GM23338 (cell line): ENCODE results near the gene KRT37. TPM values are rescaled to one million over a fixed set of nuclear protein-coding genes. Genes with fewer than 3 reads are reported as not detected.

Experiments used
- ATAC-seq: fragments of 200-7000 bp; cut with Tn5 transposase; 3 replicates; pipeline ENCODE4 v1.9.1; 2020
- DNase-seq: peaks from one replicate; pipeline ENCODE4 v3.0.0-alpha.2; 2015; ENCODE audit warnings: low spot score
- H2AFZ ChIP-seq: fragments of 200-600 bp; sonication (generic); 2 replicates; pipeline ENCODE4 v1.8.0; 2016; ENCODE audit warnings: antibody characterized with exemption, mild to moderate bottlenecking, moderate library complexity
- H3F3A ChIP-seq: fragments of 200-600 bp; sonication (generic); replicated peaks from 2 replicates; pipeline ENCODE4 v1.8.0; 2017; ENCODE audit warnings: antibody characterized with exemption, mixed run types, low read depth
- H3K27ac ChIP-seq: fragments of 200-600 bp; sonication (generic); 2 replicates; pipeline ENCODE4 v1.6.1; 2016; ENCODE audit warnings: low read depth
- H3K27me3 ChIP-seq: fragments of 200-600 bp; sonication (generic); 2 replicates; pipeline ENCODE4 v1.8.0; 2016; ENCODE audit warnings: mild to moderate bottlenecking, mixed run types, moderate library complexity; ENCODE audit not compliant: insufficient read depth
- H3K36me3 ChIP-seq: fragments of 200-600 bp; sonication (generic); 2 replicates; pipeline ENCODE4 v1.8.0; 2016; ENCODE audit warnings: mild to moderate bottlenecking; ENCODE audit not compliant: insufficient read depth
- H3K4me1 ChIP-seq: fragments of 200-600 bp; sonication (generic); 2 replicates; pipeline ENCODE4 v1.8.0; 2016; ENCODE audit warnings: mild to moderate bottlenecking, moderate library complexity; ENCODE audit not compliant: insufficient read depth
- H3K4me2 ChIP-seq: fragments of 200-600 bp; sonication (generic); 2 replicates; pipeline ENCODE4 v1.7.1; 2017; ENCODE audit warnings: mixed run types
- H3K4me3 ChIP-seq: fragments of 200-600 bp; sonication (generic); 2 replicates; pipeline ENCODE4 v1.6.1; 2016; ENCODE audit warnings: mixed run types
- H3K79me2 ChIP-seq: fragments of 200-600 bp; sonication (generic); replicated peaks from 2 replicates; pipeline ENCODE4 v1.8.0; 2017; ENCODE audit warnings: mild to moderate bottlenecking; ENCODE audit not compliant: insufficient read depth
- H3K9me2 ChIP-seq: fragments of 200-600 bp; sonication (generic); 2 replicates; pipeline ENCODE4 v1.8.0; 2017; ENCODE audit not compliant: insufficient read depth
- H4K20me1 ChIP-seq: fragments of 200-600 bp; sonication (generic); replicated peaks from 2 replicates; pipeline ENCODE4 v1.8.0; 2017; ENCODE audit warnings: mild to moderate bottlenecking; ENCODE audit not compliant: insufficient read depth
- H3K27ac Mint-ChIP-seq: 2 replicates; pipeline ENCODE4 v1.8.0; 2020; ENCODE audit warnings: inconsistent platforms, mild to moderate bottlenecking, moderate library complexity, mixed read lengths
- H3K27me3 Mint-ChIP-seq: 3 replicates; pipeline ENCODE4 v1.8.0; 2022; ENCODE audit warnings: low read depth, mild to moderate bottlenecking, moderate library complexity, mixed read lengths, inconsistent platforms; ENCODE audit not compliant: insufficient read depth, poor library complexity
- H3K36me3 Mint-ChIP-seq: 3 replicates; pipeline ENCODE4 v1.8.0; 2021; ENCODE audit warnings: low read depth, mild to moderate bottlenecking, inconsistent platforms, moderate library complexity, mixed read lengths
- H3K4me1 Mint-ChIP-seq: 3 replicates; pipeline ENCODE4 v1.8.0; 2020; ENCODE audit warnings: mild to moderate bottlenecking, inconsistent platforms, mixed read lengths
- H3K4me3 Mint-ChIP-seq: 3 replicates; pipeline ENCODE4 v1.8.0; 2021; ENCODE audit warnings: moderate library complexity, mild to moderate bottlenecking, inconsistent platforms, mixed read lengths
- H3K9me3 Mint-ChIP-seq: 3 replicates; pipeline ENCODE4 v1.8.0; 2020; ENCODE audit warnings: moderate library complexity, mild to moderate bottlenecking, inconsistent platforms, mixed read lengths
- CTCF ChIP-seq, 2 experiments: fragments of 200-600 bp in 1 of 2; sonication (generic) in 1 of 2; conservative IDR thresholded peaks; 2 replicates each; pipeline versions ENCODE4 v1.5.1 to v1.6.1; 2016 to 2017; ENCODE audit warnings: antibody characterized with exemption in 2 of 2, low read depth in 2 of 2, mild to moderate bottlenecking in 2 of 2, moderate library complexity in 1 of 2
- EZH2phosphoT487 ChIP-seq: fragments of 200-600 bp; sonication (generic); IDR thresholded peaks from one replicate; pipeline ENCODE4 v1.8.1; 2018; ENCODE audit warnings: antibody characterized with exemption; ENCODE audit not compliant: unreplicated experiment
- JUNB ChIP-seq: IDR thresholded peaks from one replicate; pipeline ENCODE4 v1.6.1; 2016; ENCODE audit warnings: antibody characterized with exemption; ENCODE audit not compliant: unreplicated experiment
- POLR2AphosphoS5 ChIP-seq: IDR thresholded peaks from 2 replicates; pipeline ENCODE4 v1.6.1; 2016; ENCODE audit warnings: antibody characterized with exemption, low read depth
- REST ChIP-seq: IDR thresholded peaks from one replicate; pipeline ENCODE4 v1.6.1; 2018; ENCODE audit warnings: antibody characterized with exemption; ENCODE audit not compliant: unreplicated experiment
- ZNF331 ChIP-seq: fragments of 250-450 bp; sonication (Bioruptor Pico); IDR thresholded peaks from 2 replicates; pipeline ENCODE4 v1.5.0; 2020; ENCODE audit warnings: low read depth, mild to moderate bottlenecking, moderate library complexity
- ZNF462 ChIP-seq: fragments of 250-450 bp; sonication (Bioruptor Pico); IDR thresholded peaks from 2 replicates; pipeline ENCODE4 v1.5.0; 2020; ENCODE audit warnings: mild to moderate bottlenecking, moderate library complexity
- polyA plus RNA-seq: library from polyadenylated mRNA; unstranded; fragments of >200 nt; fragmentation: Nextera tagmentation; extraction: Ambion mirVana; gene quantifications from 2 replicates; pipeline ENCODE4 v1.2.1, GENCODE V29; 2016
- total RNA-seq: library from RNA; depleted of rRNA; stranded (reverse); fragments of >200 nt; shearing (Covaris generic); gene quantifications from 2 replicates; pipeline ENCODE4 v1.2.3, GENCODE V29; 2014

KRT37 gene
- total and polyA plus RNA-seq, 2 experiments from 2014 or later = not detected

GRCh38 chr17:41415833-41416335, 8.5 kb downstream of the KRT37 start:
- Mint-ChIP-seq H3K9me3 (no peaks in the 10 kb centered on the region), H3K4me1 (peaks cover 31% of the 10 kb centered on the region), H3K36me3 (no peaks in the 10 kb centered on the region), H3K27ac (no peak overlapping the region), H3K27me3 (no peaks in the 10 kb centered on the region), H3K4me3 (no peak overlapping the region)
- Histone ChIP-seq H3K9me2 (peaks cover 11% of the 10 kb centered on the region), H3K4me2 (no peak overlapping the region), H3K4me1 (peaks cover 12% of the 10 kb centered on the region; the same call in 1 of the 2 replicates), H4K20me1 (no peaks in the 10 kb centered on the region), H2AFZ (no peak overlapping the region), H3K27ac (no peak overlapping the region), H3K36me3 (no peaks in the 10 kb centered on the region), H3K4me3 (no peak overlapping the region), H3K79me2 (no peaks in the 10 kb centered on the region), H3F3A (no peaks in the 10 kb centered on the region), H3K27me3 (no peaks in the 10 kb centered on the region)
- TF ChIP-seq CTCF (conservative IDR thresholded peaks at IDR 0.05; ENCODE audit: low read depth in 2 of 2) = no peak
- no peak for TF ChIP-seq ZNF331 (CRISPR knock-in tag)
- no peak for TF ChIP-seq ZNF462
- TF ChIP-seq POLR2AphosphoS5 = no peak
- no peak for TF ChIP-seq REST
- TF ChIP-seq JUNB = no peak
- no peak for TF ChIP-seq EZH2phosphoT487
- ATAC-seq (no peak), DNase-seq (no peak)
